WTC11 (cell line): ENCODE measurements around the gene RNGTT.

Source experiments
- ATF2 ChIP-seq: sonication (generic); formaldehyde crosslinking; IDR thresholded peaks from 2 replicates; pipeline ENCODE4 v1.8.1; 2022; ENCODE audit warnings: low read depth, missing genetic modification reagents, borderline replicate concordance
- CREB1 ChIP-seq: sonication (generic); formaldehyde crosslinking; IDR thresholded peaks from 2 replicates; pipeline ENCODE4 v1.8.0; 2023; ENCODE audit warnings: mild to moderate bottlenecking, missing genetic modification reagents
- CTCF ChIP-seq: fragments of 200-600 bp; IDR thresholded peaks from 2 replicates; pipeline ENCODE4 v1.8.0; 2022; ENCODE audit warnings: antibody characterized with exemption
- FOXJ3 ChIP-seq: sonication (generic); formaldehyde crosslinking; IDR thresholded peaks from 2 replicates; pipeline ENCODE4 v1.9.0; 2021; ENCODE audit warnings: missing genetic modification reagents, mild to moderate bottlenecking, borderline replicate concordance
- FOXP1 ChIP-seq: sonication (generic); formaldehyde crosslinking; IDR thresholded peaks from 2 replicates; pipeline ENCODE4 v1.8.0; 2022; ENCODE audit warnings: missing genetic modification reagents, mild to moderate bottlenecking, moderate library complexity, borderline replicate concordance
- MAX ChIP-seq: sonication (generic); formaldehyde crosslinking; IDR thresholded peaks from 2 replicates; pipeline ENCODE4 v1.8.0; 2022; ENCODE audit warnings: mild to moderate bottlenecking, missing genetic modification reagents
- NR2C2 ChIP-seq: sonication (generic); formaldehyde crosslinking; IDR thresholded peaks from 2 replicates; pipeline ENCODE4 v1.8.0; 2022; ENCODE audit warnings: mild to moderate bottlenecking, missing genetic modification reagents
- NR3C1 ChIP-seq: sonication (generic); formaldehyde crosslinking; conservative IDR thresholded peaks from 2 replicates; pipeline ENCODE4 v1.8.1; 2023; ENCODE audit warnings: low read depth, mild to moderate bottlenecking, missing genetic modification reagents
- PREB ChIP-seq: sonication (generic); formaldehyde crosslinking; IDR thresholded peaks from 2 replicates; pipeline ENCODE4 v1.8.1; 2022; ENCODE audit warnings: mild to moderate bottlenecking, missing genetic modification reagents, moderate library complexity, borderline replicate concordance
- TEAD1 ChIP-seq: sonication (generic); formaldehyde crosslinking; IDR thresholded peaks from 2 replicates; pipeline ENCODE4 v1.8.0; 2022; ENCODE audit warnings: mild to moderate bottlenecking, missing genetic modification reagents
- TEAD4 ChIP-seq: sonication (generic); formaldehyde crosslinking; IDR thresholded peaks from 2 replicates; pipeline ENCODE4 v1.8.0; 2022; ENCODE audit warnings: mild to moderate bottlenecking, missing genetic modification reagents
- ZSCAN18 ChIP-seq: fragments of 250-450 bp; sonication (Bioruptor Pico); IDR thresholded peaks from 2 replicates; pipeline ENCODE4 v2.1.2; 2022; ENCODE audit warnings: mild to moderate bottlenecking, moderate library complexity
- TF ChIP-seq, protein P1 (sequence below): sonication (generic); formaldehyde crosslinking; IDR thresholded peaks from 2 replicates; pipeline ENCODE4 v1.8.1; 2022; ENCODE audit warnings: missing genetic modification reagents, borderline replicate concordance
- TF ChIP-seq, protein P2 (sequence below): sonication (generic); formaldehyde crosslinking; IDR thresholded peaks from 2 replicates; pipeline ENCODE4 v1.8.0; 2022; ENCODE audit warnings: mild to moderate bottlenecking, missing genetic modification reagents

DNA sequence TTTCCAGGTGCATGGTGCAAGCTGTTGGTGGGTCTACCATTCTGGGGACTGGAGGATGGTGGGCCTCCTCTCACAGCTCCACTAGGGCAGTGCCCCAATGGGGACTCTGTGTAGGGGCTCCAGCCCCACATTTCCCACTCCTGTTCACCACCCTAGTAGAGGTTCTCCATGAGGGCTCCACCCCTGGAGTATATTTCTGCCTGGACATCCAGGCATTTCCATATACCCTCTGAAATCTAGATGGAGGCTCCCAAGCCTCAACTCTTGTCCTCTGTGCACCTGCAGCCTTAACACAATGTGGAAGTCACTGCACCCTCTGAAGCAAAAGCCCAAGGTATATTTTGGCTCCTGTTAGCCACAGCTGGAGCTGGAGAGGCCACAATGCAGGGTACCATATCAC is 393.5 kb downstream of the RNGTT start:
- no peak for TF ChIP-seq CTCF
- no peak for TF ChIP-seq NR3C1
- TF ChIP-seq CREB1 (CRISPR knock-in tag): no peak
- TF ChIP-seq, protein P1, sequence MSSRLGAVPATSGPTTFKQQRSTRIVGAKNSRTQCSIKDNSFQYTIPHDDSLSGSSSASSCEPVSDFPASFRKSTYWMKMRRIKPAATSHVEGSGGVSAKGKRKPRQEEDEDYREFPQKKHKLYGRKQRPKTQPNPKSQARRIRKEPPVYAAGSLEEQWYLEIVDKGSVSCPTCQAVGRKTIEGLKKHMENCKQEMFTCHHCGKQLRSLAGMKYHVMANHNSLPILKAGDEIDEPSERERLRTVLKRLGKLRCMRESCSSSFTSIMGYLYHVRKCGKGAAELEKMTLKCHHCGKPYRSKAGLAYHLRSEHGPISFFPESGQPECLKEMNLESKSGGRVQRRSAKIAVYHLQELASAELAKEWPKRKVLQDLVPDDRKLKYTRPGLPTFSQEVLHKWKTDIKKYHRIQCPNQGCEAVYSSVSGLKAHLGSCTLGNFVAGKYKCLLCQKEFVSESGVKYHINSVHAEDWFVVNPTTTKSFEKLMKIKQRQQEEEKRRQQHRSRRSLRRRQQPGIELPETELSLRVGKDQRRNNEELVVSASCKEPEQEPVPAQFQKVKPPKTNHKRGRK (CRISPR knock-in tag): no peak
- TF ChIP-seq ATF2 (CRISPR knock-in tag): no peak
- TF ChIP-seq FOXJ3: no peak
- TF ChIP-seq FOXP1 (CRISPR knock-in tag): no peak
- no peak for TF ChIP-seq PREB (CRISPR knock-in tag)
- TF ChIP-seq NR2C2: no peak
- no peak for TF ChIP-seq ZSCAN18 (CRISPR knock-in tag)
- TF ChIP-seq, protein P2, sequence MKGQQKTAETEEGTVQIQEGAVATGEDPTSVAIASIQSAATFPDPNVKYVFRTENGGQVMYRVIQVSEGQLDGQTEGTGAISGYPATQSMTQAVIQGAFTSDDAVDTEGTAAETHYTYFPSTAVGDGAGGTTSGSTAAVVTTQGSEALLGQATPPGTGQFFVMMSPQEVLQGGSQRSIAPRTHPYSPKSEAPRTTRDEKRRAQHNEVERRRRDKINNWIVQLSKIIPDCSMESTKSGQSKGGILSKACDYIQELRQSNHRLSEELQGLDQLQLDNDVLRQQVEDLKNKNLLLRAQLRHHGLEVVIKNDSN (CRISPR knock-in tag): no peak
- TF ChIP-seq TEAD4 (CRISPR knock-in tag): no peak
- TF ChIP-seq TEAD1 (CRISPR knock-in tag): no peak
- TF ChIP-seq MAX: no peak
